ENCODE results near the gene MEGF8. TPM values are rescaled to one million over a fixed set of nuclear protein-coding genes. Genes with fewer than 3 reads are reported as not detected.

The MEGF8 gene
- total and polyA plus RNA-seq, 2 of the 8 experiments (the other 6 are each of a cell fraction or from before 2014, with no cell fraction given) = 13.0 to 23.7 TPM

- H3K4ac ChIP-seq (replicated peaks; ENCODE audit: insufficient read length, low read depth, low read length) = no peak overlapping the region
- no peak overlapping the region for H3K23ac ChIP-seq (ENCODE audit: insufficient read length)
- H3K14ac ChIP-seq (ENCODE audit: insufficient read length) = no peak overlapping the region
- H2AK5ac ChIP-seq (ENCODE audit: low read depth, low read length) = no peak overlapping the region
- no peak overlapping the region for H3K18ac ChIP-seq (ENCODE audit: extremely low read depth, low read length)
- no peak overlapping the region for H3K4me2 ChIP-seq (ENCODE audit: insufficient read depth in 1 of 2, low read depth in 2 of 2, low read length in 2 of 2)
- H4K5ac ChIP-seq (ENCODE audit: insufficient read length, low read depth, low read length) = no peak overlapping the region
- no peak for DNase-seq (ENCODE audit: low read depth in 1 of 2, low spot score in 2 of 2)
- H3K27ac ChIP-seq (ENCODE audit: low read depth, low read length) = no peak overlapping the region; the same call in 1 of the 2 replicates
- H3K9me3 ChIP-seq (ENCODE audit: insufficient read depth in 2 of 2, low read depth in 1 of 2, low read length in 1 of 2) = no peaks in the 10 kb centered on the region
- H4K20me1 ChIP-seq (replicated peaks in 1 of 2; ENCODE audit: control insufficient read depth in 1 of 2, insufficient read depth in 2 of 2, low read length in 2 of 2) = no peaks in the 10 kb centered on the region
- no peaks in the 10 kb centered on the region for H3K23me2 ChIP-seq (ENCODE audit: low read depth, low read length)
- 96% methylated on average over 15 of the region's 18 CpGs; no CpG with 5 or more reads in 1 of the 2 experiments for WGBS, 2 experiments (ENCODE audit: extremely low coverage in 1 of 2, insufficient coverage in 1 of 2, insufficient read length in 1 of 2, insufficient replicate concordance in 2 of 2, low coverage in 1 of 2, low lambda C conversion rate in 2 of 2, missing lambda C conversion rate in 1 of 2)
- FAIRE-seq = no peak
- no peak overlapping the region for H4K91ac ChIP-seq (replicated peaks; ENCODE audit: insufficient read length, low read length)
- H3K79me2 ChIP-seq (ENCODE audit: control insufficient read depth in 1 of 2, insufficient read depth in 2 of 2, low read length in 2 of 2) = no peaks in the 10 kb centered on the region
- H2BK5ac ChIP-seq (ENCODE audit: low read depth, low read length) = no peak overlapping the region
- no peak overlapping the region for H2AFZ ChIP-seq (ENCODE audit: low read length)
- no peak overlapping the region for H2BK15ac ChIP-seq (ENCODE audit: low read length)
- no peak overlapping the region for H2BK120ac ChIP-seq (replicated peaks; ENCODE audit: low read depth, low read length)
- no peak overlapping the region for H2BK20ac ChIP-seq (ENCODE audit: low read length)
- H3K36me3 ChIP-seq (ENCODE audit: control insufficient read depth in 2 of 4, insufficient read depth in 4 of 4, low read length in 3 of 4) = peaks cover 0 to 6% (median 0%) of the 10 kb centered on the region in 4 experiments; a peak in 1 of 8 replicates
- POLR2A ChIA-PET (ENCODE audit: partially characterized antibody) = interaction anchor here (1.9 kb wide), 1 partner anchor 10 kb away, joined by 5 read pairs; no protein-coding TSS in a partner anchor
- H3K4me1 ChIP-seq (replicated peaks in 1 of 4; ENCODE audit: control insufficient read depth in 3 of 4, insufficient read depth in 4 of 4, low read length in 3 of 4) = no peaks in the 10 kb centered on the region
- no peak overlapping the region for H3K9ac ChIP-seq (replicated peaks in 1 of 4; ENCODE audit: extremely low read depth in 1 of 4, low read depth in 3 of 4, low read length in 3 of 4)
- CTCF ChIA-PET (ENCODE audit: partially characterized antibody) = interaction anchor here (0.6 to 6.1 kb wide), 16 partner anchors 10 to 1653 kb away, joined by 3 to 90 read pairs (median 4); no protein-coding TSS in a partner anchor
- H3K27me3 ChIP-seq (replicated peaks in 1 of 4; ENCODE audit: control insufficient read depth in 3 of 4, extremely low read depth in 1 of 4, insufficient read depth in 3 of 4, low read length in 3 of 4) = no peaks in the 10 kb centered on the region
- H3K56ac ChIP-seq (replicated peaks; ENCODE audit: insufficient read length, low read depth, low read length) = no peak overlapping the region
- H2BK12ac ChIP-seq (ENCODE audit: low read depth, low read length) = no peak overlapping the region
- no peak overlapping the region for H3K4me3 ChIP-seq (ENCODE audit: extremely low read depth in 1 of 4, insufficient read depth in 2 of 4, low read depth in 3 of 4, low read length in 4 of 4)
- H3K79me1 ChIP-seq (ENCODE audit: low read depth, low read length) = no peaks in the 10 kb centered on the region
- peak overlapping the region; percentile 25; the same call in 1 of the 2 replicates for H4K8ac ChIP-seq (ENCODE audit: extremely low read depth, insufficient read depth, low read length)
- TF ChIP-seq EGR1 (IDR thresholded peaks at IDR 0.05; ENCODE audit: borderline replicate concordance, low read depth, low read length) = no peak
- no peak for TF ChIP-seq TAF7 (optimal IDR thresholded peaks at IDR 0.05; ENCODE audit: borderline replicate concordance, low read depth, low read length)
- no peak for TF ChIP-seq TBP (IDR thresholded peaks at IDR 0.05; ENCODE audit: low read depth, low read length)
- TF ChIP-seq CBX8 (IDR thresholded peaks at IDR 0.05; ENCODE audit: borderline replicate concordance, low read depth, low read length) = no peak
These were observed 19.0 kb downstream of the MEGF8 start for GRCh38 chr19:42344336-42344893.
